Measurements from ENCODE around the gene CCL11. TPM values are rescaled to one million over a fixed set of nuclear protein-coding genes. Genes with fewer than 3 reads are reported as not detected.

The CCL11 gene
- total RNA-seq, 1 experiment from 2014 or later, result not detected

DNA sequence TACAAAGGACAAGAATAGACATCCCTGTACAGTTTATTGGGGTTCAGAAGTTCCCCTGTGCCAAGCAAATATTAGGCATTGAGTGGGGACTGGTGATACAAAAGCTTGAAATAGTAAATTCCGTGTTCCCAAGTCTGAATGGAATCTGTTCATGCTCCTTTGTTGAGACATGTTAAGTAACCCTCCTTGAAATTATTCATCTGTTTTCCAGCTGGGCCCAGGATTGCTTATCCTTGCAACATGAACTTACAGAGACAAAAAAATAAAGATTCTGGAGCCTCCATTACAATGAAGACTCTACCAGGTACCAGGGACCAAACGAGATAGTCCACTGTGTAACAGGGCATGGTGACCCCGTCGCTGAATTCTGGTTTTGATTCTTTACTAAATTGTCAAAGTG, 27.6 kb downstream of the CCL11 start:
- Histone ChIP-seq H3K36me3 (ENCODE audit: control insufficient read depth, insufficient read depth, low read length) (no peaks in the 10 kb centered on the region), H3K4me1 (ENCODE audit: control insufficient read depth, insufficient read depth, low read length) (no peaks in the 10 kb centered on the region), H3K27me3 (ENCODE audit: control insufficient read depth, insufficient read depth, low read length) (no peaks in the 10 kb centered on the region), H3K4me3 (ENCODE audit: low read depth in 2 of 2, low read length in 2 of 2) (no peak overlapping the region), H3K27ac (ENCODE audit: low read length) (no peak overlapping the region), H3K9me3 (ENCODE audit: control insufficient read depth, insufficient read depth, low read depth, low read length) (no peaks in the 10 kb centered on the region)
- no peak for TF ChIP-seq REST (IDR thresholded peaks at IDR 0.05; ENCODE audit: insufficient read depth in 1 of 2, low read depth in 2 of 2, low read length in 1 of 2)
- TF ChIP-seq SIN3A (IDR thresholded peaks at IDR 0.05; ENCODE audit: borderline replicate concordance, insufficient read depth, low read depth, low read length), result no peak
- POLR2A ChIA-PET, result no interaction called here
- intact Hi-C loops (cut with micrococcal nuclease; ENCODE audit: unreplicated experiment) (no loop called here), in situ Hi-C loops (cut with HindIII; ENCODE audit: low pct_unique_long_range_greater_than_20kb, low sequenced_read_pairs) (no loop called here)
- CTCF ChIA-PET, result no interaction called here
- ATAC-seq (no peak), DNase-seq (ENCODE audit: low read depth, low spot score) (no peak)
- no TSS peak for BruUV-seq (replicated peaks)

DNA sequence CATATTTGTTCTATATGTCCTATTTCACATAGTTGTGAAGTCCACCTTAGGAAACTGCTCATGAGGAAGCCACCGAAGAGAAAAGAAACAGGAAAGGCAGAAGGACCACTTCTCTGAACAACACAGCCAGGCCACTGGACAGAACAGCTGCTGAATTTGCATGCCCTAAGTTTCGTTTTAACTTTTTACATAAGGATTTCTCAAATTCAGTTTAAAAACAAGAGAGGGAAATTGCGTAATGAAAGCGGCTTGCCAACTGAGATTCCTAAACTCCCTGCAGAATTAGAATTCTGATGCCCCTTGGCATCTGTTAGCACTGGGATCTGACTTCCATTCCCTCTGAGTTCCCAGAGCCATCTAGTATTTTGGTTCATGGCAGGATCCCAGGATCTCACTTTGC, 28.7 kb downstream of the CCL11 start:
- in situ Hi-C loops (cut with HindIII; ENCODE audit: low pct_unique_long_range_greater_than_20kb, low sequenced_read_pairs) (no loop called here), intact Hi-C loops (cut with micrococcal nuclease; ENCODE audit: unreplicated experiment) (no loop called here)
- Histone ChIP-seq H3K4me3 (ENCODE audit: low read depth in 2 of 2, low read length in 2 of 2) (no peak overlapping the region), H3K36me3 (ENCODE audit: control insufficient read depth, insufficient read depth, low read length) (no peaks in the 10 kb centered on the region), H3K27me3 (ENCODE audit: control insufficient read depth, insufficient read depth, low read length) (no peaks in the 10 kb centered on the region), H3K9me3 (ENCODE audit: control insufficient read depth, insufficient read depth, low read depth, low read length) (no peaks in the 10 kb centered on the region), H3K27ac (ENCODE audit: low read length) (no peak overlapping the region), H3K4me1 (ENCODE audit: control insufficient read depth, insufficient read depth, low read length) (no peaks in the 10 kb centered on the region)
- ChIA-PET POLR2A (no interaction called here), CTCF (no interaction called here)
- DNase-seq (ENCODE audit: low read depth, low spot score) (no peak), ATAC-seq (no peak; the same call in 1 of the 2 replicates)
- TF ChIP-seq REST (IDR thresholded peaks at IDR 0.05; ENCODE audit: insufficient read depth in 1 of 2, low read depth in 2 of 2, low read length in 1 of 2), result no peak
- no peak for TF ChIP-seq TCF7L2 (IDR thresholded peaks at IDR 0.05; ENCODE audit: low read depth, low read length)
- TF ChIP-seq SIN3A (IDR thresholded peaks at IDR 0.05; ENCODE audit: borderline replicate concordance, insufficient read depth, low read depth, low read length), result no peak
- TF ChIP-seq, protein P1, sequence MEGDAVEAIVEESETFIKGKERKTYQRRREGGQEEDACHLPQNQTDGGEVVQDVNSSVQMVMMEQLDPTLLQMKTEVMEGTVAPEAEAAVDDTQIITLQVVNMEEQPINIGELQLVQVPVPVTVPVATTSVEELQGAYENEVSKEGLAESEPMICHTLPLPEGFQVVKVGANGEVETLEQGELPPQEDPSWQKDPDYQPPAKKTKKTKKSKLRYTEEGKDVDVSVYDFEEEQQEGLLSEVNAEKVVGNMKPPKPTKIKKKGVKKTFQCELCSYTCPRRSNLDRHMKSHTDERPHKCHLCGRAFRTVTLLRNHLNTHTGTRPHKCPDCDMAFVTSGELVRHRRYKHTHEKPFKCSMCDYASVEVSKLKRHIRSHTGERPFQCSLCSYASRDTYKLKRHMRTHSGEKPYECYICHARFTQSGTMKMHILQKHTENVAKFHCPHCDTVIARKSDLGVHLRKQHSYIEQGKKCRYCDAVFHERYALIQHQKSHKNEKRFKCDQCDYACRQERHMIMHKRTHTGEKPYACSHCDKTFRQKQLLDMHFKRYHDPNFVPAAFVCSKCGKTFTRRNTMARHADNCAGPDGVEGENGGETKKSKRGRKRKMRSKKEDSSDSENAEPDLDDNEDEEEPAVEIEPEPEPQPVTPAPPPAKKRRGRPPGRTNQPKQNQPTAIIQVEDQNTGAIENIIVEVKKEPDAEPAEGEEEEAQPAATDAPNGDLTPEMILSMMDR (IDR thresholded peaks at IDR 0.05), result no peak
- TF ChIP-seq POLR2AphosphoS5 (IDR thresholded peaks at IDR 0.05; ENCODE audit: low read depth, low read length), result no peak
- no TSS peak for BruUV-seq (replicated peaks)

Data from Panc1 (cell line).